Endothelial cell of umbilical vein (primary cell): ENCODE measurements around the gene TNRC6B. TPM values are rescaled to one million over a fixed set of nuclear protein-coding genes. Genes with fewer than 3 reads are reported as not detected.

ENCODE experiments used
- BruUV-seq: library from RNA; stranded (reverse); fragments of 400-500 nt; replicated peaks from 2 replicates; lab custom pipeline; 2021; lab: Mats Ljungman, UMichigan
- CTCF ChIA-PET: fragments of 300-600, 350-600 bp; sonication (Branson Sonifier 250); formaldehyde crosslinking; loops from one replicate; lab custom pipeline; 2021; ENCODE audit warnings: antibody characterized with exemption, inconsistent platforms; lab: Charles Lee
- POLR2A ChIA-PET: fragments of 300-600, 350-600 bp; sonication (Branson Sonifier 250); formaldehyde crosslinking; loops from one replicate; lab custom pipeline; 2021; ENCODE audit warnings: antibody characterized with exemption, inconsistent platforms; lab: Charles Lee
- DNase-seq: peaks from one replicate; pipeline ENCODE4 v3.0.0-alpha.2; 2011; ENCODE audit warnings: low read depth, low spot score
- FAIRE-seq: peaks from 2 replicates; lab custom pipeline; 2011; peaks lifted over from hg19 to GRCh38; lab: Jason Lieb, UNC
- H2AFZ ChIP-seq: 2 replicates; pipeline ENCODE4 v1.6.0; 2012; ENCODE audit warnings: low read depth, low read length, control low read depth, inconsistent platforms
- H3K27ac ChIP-seq: 2 replicates; pipeline ENCODE4 v1.5.1; 2011; ENCODE audit warnings: low read depth, mild to moderate bottlenecking, control low read depth, low read length, moderate library complexity; ENCODE audit not compliant: insufficient read depth
- H3K27me3 ChIP-seq, 2 experiments: 2 replicates each; pipeline versions ENCODE4 v1.6.0 to v1.6.1; 2011; ENCODE audit warnings: low read length in 2 of 2, mixed read lengths in 1 of 2; ENCODE audit not compliant: control insufficient read depth in 2 of 2, insufficient read depth in 2 of 2
- H3K36me3 ChIP-seq, 2 experiments: 2 replicates in 1 of 2; 3 replicates in 1 of 2; pipeline ENCODE4 v1.5.1; 2011; ENCODE audit warnings: low read length in 2 of 2, mild to moderate bottlenecking in 1 of 2, moderate library complexity in 1 of 2; ENCODE audit not compliant: control insufficient read depth in 2 of 2, insufficient read depth in 2 of 2; ENCODE audit errors: extremely low read depth in 1 of 2
- H3K4me1 ChIP-seq: 3 replicates; pipeline ENCODE4 v1.5.1; 2011; ENCODE audit warnings: mild to moderate bottlenecking, low read length; ENCODE audit not compliant: control insufficient read depth, insufficient read depth; ENCODE audit errors: extremely low read depth
- H3K4me2 ChIP-seq: 2 replicates; pipeline ENCODE4 v1.6.1; 2011; ENCODE audit warnings: low read length, control low read depth, mixed read lengths; ENCODE audit not compliant: insufficient read depth
- H3K4me3 ChIP-seq, 3 experiments: fragments of 200-600 bp in 1 of 3; sonication (generic), shearing (Covaris generic) in 1 of 3; replicated peaks in 1 of 3; 2 replicates each; pipeline ENCODE4 v1.5.1; 2011 to 2016; ENCODE audit warnings: control low read depth in 3 of 3, low read length in 3 of 3, mild to moderate bottlenecking in 2 of 3, inconsistent platforms in 1 of 3, low read depth in 1 of 3, moderate library complexity in 1 of 3; ENCODE audit not compliant: insufficient read depth in 1 of 3
- H3K79me2 ChIP-seq: 2 replicates; pipeline ENCODE4 v1.6.0; 2012; ENCODE audit warnings: low read length, inconsistent platforms; ENCODE audit not compliant: control insufficient read depth, insufficient read depth
- H3K9ac ChIP-seq: replicated peaks from 2 replicates; pipeline ENCODE3; 2011; ENCODE audit warnings: low read length, control low read depth; ENCODE audit not compliant: insufficient read depth; ENCODE audit errors: extremely low read depth
- H3K9me1 ChIP-seq: replicated peaks from 3 replicates; pipeline ENCODE4 v1.6.0; 2011; ENCODE audit warnings: mild to moderate bottlenecking, low read length; ENCODE audit not compliant: control insufficient read depth, insufficient read depth; ENCODE audit errors: extremely low read depth
- H3K9me3 ChIP-seq: replicated peaks from 2 replicates; pipeline ENCODE4 v1.5.1; 2012; ENCODE audit warnings: low read length, inconsistent platforms; ENCODE audit not compliant: control insufficient read depth, insufficient read depth
- H4K20me1 ChIP-seq: replicated peaks from 2 replicates; pipeline ENCODE3; 2011; ENCODE audit warnings: mild to moderate bottlenecking, low read length; ENCODE audit not compliant: control insufficient read depth, insufficient read depth; ENCODE audit errors: extremely low read depth
- EZH2 ChIP-seq: IDR thresholded peaks from 2 replicates; pipeline ENCODE4 v1.6.1; 2012; ENCODE audit warnings: borderline replicate concordance, low read depth, mild to moderate bottlenecking, moderate library complexity, low read length, inconsistent platforms; ENCODE audit not compliant: severe bottlenecking
- FOS ChIP-seq: IDR thresholded peaks from 2 replicates; pipeline ENCODE4 v1.6.1; 2011; ENCODE audit warnings: mild to moderate bottlenecking, low read length, moderate library complexity, borderline replicate concordance; ENCODE audit not compliant: insufficient read depth
- GATA2 ChIP-seq: IDR thresholded peaks from 2 replicates; pipeline ENCODE4 v1.7.0; 2011; ENCODE audit warnings: low read depth, mild to moderate bottlenecking, moderate library complexity, mixed read lengths, low read length; ENCODE audit not compliant: insufficient read length, insufficient read depth
- JUN ChIP-seq: IDR thresholded peaks from 2 replicates; pipeline ENCODE4 v1.6.1; 2011; ENCODE audit warnings: borderline replicate concordance, low read depth; ENCODE audit not compliant: insufficient read length, insufficient read depth
- MYC ChIP-seq: IDR thresholded peaks from one replicate; pipeline ENCODE4 v1.6.1; 2011; ENCODE audit warnings: mild to moderate bottlenecking, low read depth, low read length
- POLR2A ChIP-seq: IDR thresholded peaks from 2 replicates; pipeline ENCODE4 v1.6.1; 2012; ENCODE audit warnings: low read depth, mild to moderate bottlenecking, control low read depth, low read length
- POLR2AphosphoS5 ChIP-seq: IDR thresholded peaks from 2 replicates; pipeline ENCODE4 v1.6.1; 2012; ENCODE audit warnings: low read depth, mild to moderate bottlenecking, control low read depth, low read length, moderate library complexity; ENCODE audit not compliant: insufficient read depth
- dilution Hi-C: fragments of 300-500 bp; cut with MboI; formaldehyde crosslinking; loops from one replicate; pipeline ENCODE4 v1.15.0; 2019; ENCODE audit warnings: low sequenced_read_pairs; ENCODE audit not compliant: extremely low pct_ligation_motif_present
- intact Hi-C: fragments of 100-400 bp; cut with micrococcal nuclease; formaldehyde crosslinking; loops from one replicate; pipeline ENCODE4 v1.10.0; 2022
- polyA plus RNA-seq, 4 experiments: library from polyadenylated mRNA; depleted of rRNA in 3 of 4; stranded (reverse) in 3 of 4; unstranded in 1 of 4; fragments of >200 nt; gene quantifications; 2 replicates each; pipeline versions ENCODE4 v1.2.1 to v1.2.3, GENCODE V29; 2011 to 2012; ENCODE audit warnings: missing spikeins in 1 of 4
- total RNA-seq: library from RNA; stranded (reverse); gene quantifications from 2 replicates; pipeline ENCODE4 v1.2.3, GENCODE V29; 2021
- TF ChIP-seq, protein P1 (sequence below): IDR thresholded peaks from 2 replicates; pipeline ENCODE4 v1.6.1; 2011; ENCODE audit not compliant: insufficient read depth, insufficient read length
- TF ChIP-seq, protein P2 (sequence below), 2 donors: IDR thresholded peaks; 1 replicate in 1 of 2; 2 replicates in 1 of 2; pipeline ENCODE4 v1.5.1; 2011; ENCODE audit warnings: low read length in 2 of 2, mild to moderate bottlenecking in 2 of 2, moderate library complexity in 2 of 2, control low read depth in 1 of 2, inconsistent platforms in 1 of 2, low read depth in 1 of 2; ENCODE audit not compliant: insufficient read depth in 1 of 2; ENCODE audit errors: extremely low read depth in 1 of 2

Gene TNRC6B
- total and polyA plus RNA-seq, 2 donors (not counting 3 experiments of a cell fraction or from before 2014, with no cell fraction given) = 10.6 to 37.2 TPM

DNA sequence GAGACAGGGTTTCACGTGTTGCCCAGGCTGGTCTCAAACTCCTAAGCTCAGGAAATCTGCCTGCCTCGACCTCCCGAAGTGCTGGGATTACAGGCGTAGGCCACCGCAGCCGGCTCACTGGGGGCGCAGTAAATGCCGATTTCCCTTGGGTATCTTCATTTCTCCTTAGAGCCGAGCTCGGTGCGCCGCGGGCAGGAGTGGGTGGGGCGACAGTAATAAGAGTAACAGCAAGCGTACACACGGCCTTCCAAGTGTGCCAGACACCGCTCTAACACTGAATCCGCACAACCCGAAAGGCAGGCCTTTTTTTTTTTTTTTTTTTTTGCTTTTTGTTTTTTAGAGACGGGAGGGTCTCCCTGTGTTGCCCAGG is 168.1 kb downstream of the TNRC6B start:
- H3K9ac ChIP-seq = peak overlapping the region; percentile 80
- FAIRE-seq (no peak), DNase-seq (no peak)
- ChIA-PET POLR2A (interaction anchor here (1.0 kb wide), 1 partner anchor 302 kb away, joined by 3 read pairs; no protein-coding TSS in a partner anchor), CTCF (interaction anchor here (0.8 to 4.0 kb wide), 7 partner anchors 11 to 811 kb away, joined by 3 to 33 read pairs (median 4); partner anchors contain the start of gene TNRC6B)
- intact Hi-C loops (loop anchor here (1.0 to 5.0 kb wide), 6 partner anchors 68 to 813 kb away; partner anchors contain the start of genes RPS19BP1 and TNRC6B), dilution Hi-C loops (no loop called here)
- H3K27me3 ChIP-seq = no peaks in the 10 kb centered on the region
- peak overlapping the region; percentile 51 for H3K27ac ChIP-seq
- no peaks in the 10 kb centered on the region for H3K9me1 ChIP-seq
- peaks cover 2 to 4% of the 10 kb centered on the region in 2 experiments for H3K36me3 ChIP-seq
- TF ChIP-seq GATA2 (no peak), FOS (no peak), POLR2A (no peak), MYC (no peak), EZH2 (no peak), JUN (no peak), POLR2AphosphoS5 (no peak)
- TF ChIP-seq, protein P1, sequence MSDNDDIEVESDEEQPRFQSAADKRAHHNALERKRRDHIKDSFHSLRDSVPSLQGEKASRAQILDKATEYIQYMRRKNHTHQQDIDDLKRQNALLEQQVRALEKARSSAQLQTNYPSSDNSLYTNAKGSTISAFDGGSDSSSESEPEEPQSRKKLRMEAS = no peak
- TF ChIP-seq, protein P2, sequence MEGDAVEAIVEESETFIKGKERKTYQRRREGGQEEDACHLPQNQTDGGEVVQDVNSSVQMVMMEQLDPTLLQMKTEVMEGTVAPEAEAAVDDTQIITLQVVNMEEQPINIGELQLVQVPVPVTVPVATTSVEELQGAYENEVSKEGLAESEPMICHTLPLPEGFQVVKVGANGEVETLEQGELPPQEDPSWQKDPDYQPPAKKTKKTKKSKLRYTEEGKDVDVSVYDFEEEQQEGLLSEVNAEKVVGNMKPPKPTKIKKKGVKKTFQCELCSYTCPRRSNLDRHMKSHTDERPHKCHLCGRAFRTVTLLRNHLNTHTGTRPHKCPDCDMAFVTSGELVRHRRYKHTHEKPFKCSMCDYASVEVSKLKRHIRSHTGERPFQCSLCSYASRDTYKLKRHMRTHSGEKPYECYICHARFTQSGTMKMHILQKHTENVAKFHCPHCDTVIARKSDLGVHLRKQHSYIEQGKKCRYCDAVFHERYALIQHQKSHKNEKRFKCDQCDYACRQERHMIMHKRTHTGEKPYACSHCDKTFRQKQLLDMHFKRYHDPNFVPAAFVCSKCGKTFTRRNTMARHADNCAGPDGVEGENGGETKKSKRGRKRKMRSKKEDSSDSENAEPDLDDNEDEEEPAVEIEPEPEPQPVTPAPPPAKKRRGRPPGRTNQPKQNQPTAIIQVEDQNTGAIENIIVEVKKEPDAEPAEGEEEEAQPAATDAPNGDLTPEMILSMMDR (IDR thresholded peaks at IDR 0.05; ENCODE audit: extremely low read depth in 1 of 2, insufficient read depth in 1 of 2, low read depth in 1 of 2, low read length in 2 of 2) = no peak
- H2AFZ ChIP-seq = peak overlapping the region; percentile 93
- no peaks in the 10 kb centered on the region for H3K9me3 ChIP-seq
- peak overlapping the region; percentile 76 to 98 (median 90) for H3K4me3 ChIP-seq
- H4K20me1 ChIP-seq = no peaks in the 10 kb centered on the region
- BruUV-seq = TSS peak; percentile 94
- H3K79me2 ChIP-seq = peaks cover 36% of the 10 kb centered on the region
- peak overlapping the region; percentile 91 for H3K4me2 ChIP-seq
- H3K4me1 ChIP-seq = peaks cover 16% of the 10 kb centered on the region
